ENCODE data around the gene RXRA.

RXRA gene

GRCh38 chr9:134476272-134476941 is 150.2 kb downstream of the RXRA start:
- no peak for DNase-seq

GRCh38 chr9:134476942-134477335 is 150.7 kb downstream of the RXRA start:
- DNase-seq = no peak

GRCh38 chr9:134477342-134477925 is 151.2 kb downstream of the RXRA start:
- DNase-seq = no peak

GRCh38 chr9:134477927-134478326 is 151.7 kb downstream of the RXRA start:
- no peak for DNase-seq

- no peak for DNase-seq
Measured at GRCh38 chr9:134481762-134482161, 155.5 kb downstream of the RXRA start.

GRCh38 chr9:134482226-134482625 is 156.0 kb downstream of the RXRA start:
- no peak for DNase-seq

GRCh38 chr9:134483361-134484184 is 157.3 kb downstream of the RXRA start:
- no peak for DNase-seq

GRCh38 chr9:134484479-134484878 is 158.2 kb downstream of the RXRA start:
- DNase-seq = no peak

- no peak for DNase-seq
Measured at GRCh38 chr9:134485653-134486052, 159.4 kb downstream of the RXRA start.

- DNase-seq = no peak
Measured at GRCh38 chr9:134486143-134486591, 159.9 kb downstream of the RXRA start.

GRCh38 chr9:134486596-134486995 is 160.3 kb downstream of the RXRA start:
- no peak for DNase-seq
